ENCODE measurements around the gene NLK. TPM values are rescaled to one million over a fixed set of nuclear protein-coding genes. Genes with fewer than 3 reads are reported as not detected.

The NLK gene
- total RNA-seq, 1 experiment from 2014 or later: 31.8 TPM

DNA sequence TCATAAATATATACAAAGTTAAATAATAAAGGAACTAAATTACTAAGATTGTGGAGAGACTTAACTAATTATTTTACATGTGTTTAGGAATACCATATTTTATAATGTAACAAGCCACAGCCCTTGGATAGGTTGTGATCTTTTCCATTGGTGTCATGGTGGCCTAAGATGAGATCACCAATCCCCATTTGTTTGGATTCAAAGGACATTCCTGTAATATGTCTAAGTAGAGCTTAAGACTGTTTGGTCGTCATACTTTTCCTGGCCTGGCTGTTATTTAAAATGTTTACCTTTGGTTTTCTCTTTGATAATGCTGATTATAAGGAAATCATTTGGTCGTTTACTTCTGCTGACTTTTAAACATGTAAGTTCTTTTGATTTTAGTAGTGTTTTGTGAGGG is 118.1 kb downstream of the NLK start:
- H3T11ph ChIP-seq (ENCODE audit: low read length): no peak overlapping the region
- no peaks in the 10 kb centered on the region for H3K79me2 ChIP-seq (ENCODE audit: insufficient read depth, low read length)
- no peak overlapping the region for H3K23ac ChIP-seq (ENCODE audit: insufficient read length, low read depth, low read length)
- H3K9me3 ChIP-seq (ENCODE audit: control insufficient read depth, low read depth, low read length): no peaks in the 10 kb centered on the region
- no peak overlapping the region for H2AK5ac ChIP-seq (ENCODE audit: insufficient read length, low read length)
- Mint-ChIP-seq H3K36me3 (ENCODE audit: insufficient read depth in 1 of 3, low read depth in 3 of 3) (peaks cover 0 to 10% (median 10%) of the 10 kb centered on the region in 3 experiments; a peak in 5 of 7 replicates), H3K9me3 (no peaks in the 10 kb centered on the region), H3K4me1 (peaks cover 5 to 7% of the 10 kb centered on the region in 2 experiments; a peak in 2 of 4 replicates), H3K27me3 (ENCODE audit: low read depth) (no peaks in the 10 kb centered on the region; the same call in 1 of the 2 replicates), H3K4me3 (no peak overlapping the region), H3K27ac (peak overlapping the region in 2 of 3 experiments; percentile 2 to 8; a peak in 1 of 7 replicates)
- no peak overlapping the region for H4K5ac ChIP-seq (ENCODE audit: insufficient read length, low read depth, low read length)
- WGBS (ENCODE audit: extremely low coverage, insufficient read length, low lambda C conversion rate): no CpG with 5 or more reads among the region's 2 CpGs
- H4K8ac ChIP-seq (replicated peaks; ENCODE audit: insufficient read length, low read depth, low read length): no peak overlapping the region
- H3K4me1 ChIP-seq (ENCODE audit: insufficient read depth, low read length): no peaks in the 10 kb centered on the region
- H3K4ac ChIP-seq (ENCODE audit: low read depth, low read length): no peak overlapping the region
- H2BK15ac ChIP-seq (ENCODE audit: low read depth, low read length): no peak overlapping the region
- no peak for DNase-seq
- H3K56ac ChIP-seq (ENCODE audit: insufficient read length, low read depth, low read length): no peak overlapping the region
- no peak for TF ChIP-seq CTCF (conservative IDR thresholded peaks at IDR 0.05)
- no peak overlapping the region for H2AFZ ChIP-seq (ENCODE audit: low read length)
- no peak overlapping the region for H2BK120ac ChIP-seq (ENCODE audit: low read depth, low read length, poor library complexity, severe bottlenecking)
- no peak overlapping the region for H3K4me2 ChIP-seq (ENCODE audit: insufficient read depth, insufficient read length, low read length)
- H3K27me3 ChIP-seq (ENCODE audit: insufficient read depth, low read length): no peaks in the 10 kb centered on the region
- H3K9ac ChIP-seq (ENCODE audit: extremely low read depth, insufficient read length, low read length): no peak overlapping the region
- H2BK20ac ChIP-seq (ENCODE audit: low read depth, low read length, poor library complexity, severe bottlenecking): no peak overlapping the region
- H3K14ac ChIP-seq (ENCODE audit: insufficient read depth, low read length): no peak overlapping the region
- H2BK12ac ChIP-seq (ENCODE audit: insufficient read length, low read depth, low read length): no peak overlapping the region
- H3K18ac ChIP-seq (ENCODE audit: insufficient read length, low read depth, low read length): no peak overlapping the region
- no peaks in the 10 kb centered on the region for H3K23me2 ChIP-seq (ENCODE audit: insufficient read length, low read depth, low read length, poor library complexity, severe bottlenecking)
- no peaks in the 10 kb centered on the region for H3K79me1 ChIP-seq (ENCODE audit: insufficient read depth, low read depth, low read length, poor library complexity, severe bottlenecking)
- H4K20me1 ChIP-seq (ENCODE audit: control insufficient read depth, insufficient read depth, insufficient read length): no peaks in the 10 kb centered on the region
- H4K91ac ChIP-seq (ENCODE audit: insufficient read length, low read depth, low read length): no peak overlapping the region
- no peak overlapping the region for H3K27ac ChIP-seq (ENCODE audit: insufficient read length, low read depth, low read length)
- no peak overlapping the region for H2BK5ac ChIP-seq (ENCODE audit: insufficient read length, low read length)

Data from H9 (cell line).